Measurements from ENCODE around the gene SLC49A3. TPM values are rescaled to one million over a fixed set of nuclear protein-coding genes. Genes with fewer than 3 reads are reported as not detected.

The SLC49A3 gene
- total RNA-seq, 2 donors from 2014 or later = 8.0 to 8.2 TPM

DNA sequence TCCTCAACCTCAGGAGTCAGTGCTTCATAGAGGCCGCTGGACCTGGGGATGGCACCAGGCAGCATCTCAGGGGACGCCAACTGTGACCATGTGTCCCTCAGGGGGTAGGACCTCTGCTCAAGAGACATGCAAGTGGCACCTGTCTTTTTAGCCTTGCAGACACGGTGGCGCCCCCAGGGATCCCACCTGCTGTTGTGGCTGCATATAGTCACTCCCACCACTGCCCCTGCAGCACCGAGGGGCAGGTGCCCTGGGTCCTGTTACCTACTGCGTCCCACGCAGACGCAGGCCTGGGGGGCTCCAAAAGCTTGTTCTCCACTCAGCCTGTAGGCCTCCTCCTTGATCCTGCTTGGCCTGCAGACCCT lies 12.1 kb downstream of the SLC49A3 start:
- H3K4me1 ChIP-seq = peaks cover 57% of the 10 kb centered on the region
- ATAC-seq (no peak), DNase-seq (no peak)
- H3K36me3 ChIP-seq (replicated peaks in 1 of 2; ENCODE audit: insufficient read depth in 1 of 2, low read depth in 2 of 2) = peaks cover 0 to 3% of the 10 kb centered on the region in 2 donors
- H3K4me3 ChIP-seq = no peak overlapping the region
- intact Hi-C loops (cut with DNase I) = no loop called here
- H3K27me3 ChIP-seq = no peaks in the 10 kb centered on the region
- 73% methylated on average over 8 of the region's 8 CpGs; no CpG with 5 or more reads in 1 of the 2 donors for WGBS, 2 donors
- H3K27ac ChIP-seq = no peak overlapping the region
- H3K9me3 ChIP-seq = no peaks in the 10 kb centered on the region
- TF ChIP-seq POLR2A (IDR thresholded peaks at IDR 0.05) = no peak
- TF ChIP-seq, protein P1, sequence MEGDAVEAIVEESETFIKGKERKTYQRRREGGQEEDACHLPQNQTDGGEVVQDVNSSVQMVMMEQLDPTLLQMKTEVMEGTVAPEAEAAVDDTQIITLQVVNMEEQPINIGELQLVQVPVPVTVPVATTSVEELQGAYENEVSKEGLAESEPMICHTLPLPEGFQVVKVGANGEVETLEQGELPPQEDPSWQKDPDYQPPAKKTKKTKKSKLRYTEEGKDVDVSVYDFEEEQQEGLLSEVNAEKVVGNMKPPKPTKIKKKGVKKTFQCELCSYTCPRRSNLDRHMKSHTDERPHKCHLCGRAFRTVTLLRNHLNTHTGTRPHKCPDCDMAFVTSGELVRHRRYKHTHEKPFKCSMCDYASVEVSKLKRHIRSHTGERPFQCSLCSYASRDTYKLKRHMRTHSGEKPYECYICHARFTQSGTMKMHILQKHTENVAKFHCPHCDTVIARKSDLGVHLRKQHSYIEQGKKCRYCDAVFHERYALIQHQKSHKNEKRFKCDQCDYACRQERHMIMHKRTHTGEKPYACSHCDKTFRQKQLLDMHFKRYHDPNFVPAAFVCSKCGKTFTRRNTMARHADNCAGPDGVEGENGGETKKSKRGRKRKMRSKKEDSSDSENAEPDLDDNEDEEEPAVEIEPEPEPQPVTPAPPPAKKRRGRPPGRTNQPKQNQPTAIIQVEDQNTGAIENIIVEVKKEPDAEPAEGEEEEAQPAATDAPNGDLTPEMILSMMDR (IDR thresholded peaks at IDR 0.05) = no peak

DNA sequence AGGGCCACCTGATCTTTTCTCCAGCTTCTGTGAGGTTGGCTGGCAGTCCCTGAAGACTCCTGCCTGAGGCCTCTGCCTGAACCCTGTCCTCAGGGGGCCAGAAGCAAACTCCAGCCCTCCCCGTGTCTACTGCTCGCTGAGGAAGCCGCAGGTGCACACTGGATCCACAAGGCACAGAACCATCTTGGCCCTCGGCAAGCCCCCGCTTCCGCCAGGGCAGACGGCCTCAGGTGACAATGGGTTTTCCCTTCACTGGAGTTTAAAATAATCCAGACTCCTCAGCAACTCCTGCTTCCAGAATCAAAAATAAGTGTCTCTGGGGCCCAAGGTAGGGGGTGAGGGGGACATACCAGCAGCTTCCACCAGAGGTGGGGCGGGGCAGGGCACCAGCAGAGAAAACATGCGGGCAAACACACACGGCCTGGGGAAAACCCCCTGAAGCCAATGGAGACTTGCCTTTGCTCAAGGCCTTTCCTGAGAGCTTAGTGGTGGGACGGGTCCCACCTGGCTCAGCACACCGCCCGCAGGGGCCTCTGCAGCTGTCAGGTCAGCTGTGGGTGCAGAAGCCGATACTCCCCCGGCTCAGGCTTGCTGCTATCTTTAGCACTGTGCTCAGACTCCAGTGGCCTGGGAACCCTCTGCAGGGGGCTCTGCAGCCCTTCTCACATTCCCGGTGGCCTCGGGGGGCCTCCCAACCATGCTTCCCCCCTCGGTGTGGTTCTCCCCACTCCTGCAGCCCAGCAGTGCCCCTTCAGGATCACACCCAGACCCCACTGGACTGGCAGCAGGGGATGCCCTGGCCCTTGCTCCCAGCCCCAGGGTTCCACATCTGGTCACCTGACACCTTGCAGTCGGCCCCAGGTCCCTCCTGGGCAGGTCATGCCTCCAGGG lies 12.7 kb downstream of the SLC49A3 start:
- Histone ChIP-seq H3K27ac (no peak overlapping the region), H3K36me3 (replicated peaks in 1 of 2; ENCODE audit: insufficient read depth in 1 of 2, low read depth in 2 of 2) (peaks cover 0 to 3% of the 10 kb centered on the region in 2 donors), H3K27me3 (no peaks in the 10 kb centered on the region), H3K4me1 (peaks cover 54% of the 10 kb centered on the region), H3K4me3 (no peak overlapping the region), H3K9me3 (no peaks in the 10 kb centered on the region)
- WGBS, 2 donors = 60 to 71% methylated on average over 2 to 16 of the region's 19 CpGs
- intact Hi-C loops (cut with DNase I) = no loop called here
- DNase-seq (no peak), ATAC-seq (no peak)
- TF ChIP-seq POLR2A (IDR thresholded peaks at IDR 0.05) = no peak
- TF ChIP-seq, protein P1 (IDR thresholded peaks at IDR 0.05) = no peak

DNA sequence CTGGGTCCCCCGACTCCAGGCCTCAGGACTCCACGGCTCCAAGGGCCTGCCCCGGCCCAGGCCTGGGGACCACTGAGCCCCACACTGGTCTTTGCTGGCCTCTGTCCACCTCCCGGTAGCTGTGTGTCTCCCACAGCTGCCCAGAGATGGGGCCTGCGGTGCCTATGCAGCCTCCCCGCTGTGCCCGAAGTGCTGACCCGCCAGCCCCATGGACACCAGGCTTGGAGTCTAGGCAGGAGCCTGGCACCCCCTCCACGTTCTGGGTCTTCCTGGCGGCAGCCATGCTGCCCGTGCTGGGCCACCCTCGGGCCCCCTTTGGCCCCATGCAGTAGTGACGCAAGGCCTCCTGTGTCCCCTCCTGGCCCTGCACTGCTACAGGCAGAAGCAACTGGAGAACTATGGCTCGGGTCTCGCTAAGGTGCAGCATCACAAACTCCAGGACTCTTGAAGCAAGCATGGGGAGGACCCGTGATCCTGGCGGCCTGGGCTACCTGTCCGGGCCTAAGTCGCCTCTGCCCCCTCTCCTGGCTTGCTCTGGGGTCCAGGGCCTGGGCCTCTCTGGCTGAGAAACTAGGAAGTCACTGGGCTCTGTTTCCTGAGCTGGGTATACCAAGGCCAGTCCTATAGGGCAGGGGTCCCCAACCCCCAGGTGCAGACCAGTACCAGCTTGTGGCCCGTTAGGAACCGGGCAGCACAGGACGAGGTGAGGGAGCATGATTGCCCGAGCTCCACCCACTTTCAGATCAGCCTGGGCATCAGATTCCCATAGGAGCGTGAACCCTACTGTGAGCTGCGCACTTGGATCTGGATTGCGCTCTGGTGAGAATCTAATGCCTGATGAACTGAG lies 13.7 kb downstream of the SLC49A3 start:
- Histone ChIP-seq H3K4me3 (peak overlapping the region; percentile 70 to 96), H3K27ac (peak overlapping the region; percentile 82 to 94 (median 90)), H3K36me3 (replicated peaks in 1 of 2; ENCODE audit: insufficient read depth in 1 of 2, low read depth in 2 of 2) (peaks cover 0 to 3% of the 10 kb centered on the region in 2 donors), H3K9me3 (no peaks in the 10 kb centered on the region), H3K27me3 (no peaks in the 10 kb centered on the region), H3K4me1 (peaks cover 44% of the 10 kb centered on the region)
- intact Hi-C loops (cut with DNase I) = no loop called here
- DNase-seq (no peak), ATAC-seq (no peak)
- WGBS, 2 donors = 60 to 63% methylated on average over 11 to 24 of the region's 26 CpGs
- TF ChIP-seq, protein P1 (IDR thresholded peaks at IDR 0.05) = no peak
- no peak for TF ChIP-seq POLR2A (IDR thresholded peaks at IDR 0.05)

DNA sequence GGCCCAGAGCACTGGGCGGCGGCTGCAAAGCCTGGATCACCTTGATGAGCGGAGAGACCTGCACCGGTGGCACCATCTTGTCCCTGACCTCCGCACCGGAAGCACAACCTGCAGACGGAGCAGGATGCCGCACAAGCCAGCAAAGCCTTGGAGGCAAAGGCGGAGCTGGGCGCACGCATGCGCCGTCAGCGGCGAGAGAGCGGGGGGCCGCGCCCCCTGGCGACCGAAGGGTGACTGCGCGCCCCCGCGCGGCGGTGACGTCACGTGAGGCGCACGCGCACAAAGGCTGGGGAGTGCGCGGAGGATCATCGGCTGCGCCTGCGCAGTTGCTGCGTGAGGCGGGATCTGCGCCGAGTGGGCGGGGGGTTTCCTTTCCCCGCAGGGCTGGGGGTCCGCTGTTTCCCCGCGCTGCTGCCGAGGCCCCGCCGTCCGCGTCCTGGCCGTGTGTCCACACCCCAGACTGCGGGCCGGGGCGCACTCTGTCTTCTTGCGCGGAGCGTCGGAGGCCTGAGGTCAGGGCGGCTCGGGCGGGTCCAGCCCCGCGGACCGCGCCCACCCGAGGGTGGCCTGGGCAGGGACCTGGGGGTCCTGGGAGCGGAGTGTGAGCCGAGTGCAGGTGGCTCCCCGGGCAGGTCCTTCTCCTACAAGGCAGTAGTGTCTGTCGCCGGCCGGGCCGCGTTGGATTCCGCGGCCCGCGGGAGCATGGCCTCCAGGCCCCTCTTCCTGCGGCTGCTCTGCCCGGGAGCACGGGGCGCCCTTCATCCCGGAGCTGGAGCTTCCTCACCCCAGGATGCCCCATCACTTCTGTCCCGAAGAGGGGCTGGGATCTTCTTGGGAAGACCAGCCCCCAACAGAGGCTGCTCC lies 14.5 kb downstream of the SLC49A3 start, which contains the start of the genes ATP5ME and MYL5:
Gene ATP5ME, minus strand, starts transcription at position 105 of the 864 bp plus-strand sequence. Its CDS starts 29 bp downstream, at position 76.
Gene MYL5, plus strand, starts transcription at position 371 of the 864 bp plus-strand sequence. CDS start 3,485 bp downstream, outside the sequence.
- H3K9me3 ChIP-seq = no peaks in the 10 kb centered on the region
- peak within 1 kb of the TSS; percentile 70 to 96 for H3K4me3 ChIP-seq
- TF ChIP-seq, protein P1 (IDR thresholded peaks at IDR 0.05) = peak; percentile 86 to 100 (median 92)
- TF ChIP-seq POLR2A (IDR thresholded peaks at IDR 0.05) = peak; percentile 70 to 84 (median 70)
- 0 to 1% methylated on average over 9 to 65 of the region's 84 CpGs for WGBS, 2 donors
- H3K4me1 ChIP-seq = peaks cover 41% of the 10 kb centered on the region
- no peaks in the 10 kb centered on the region for H3K27me3 ChIP-seq
- DNase-seq = peak; percentile 97 to 98 (median 98)
- peaks cover 0 to 3% of the 10 kb centered on the region in 2 donors for H3K36me3 ChIP-seq (replicated peaks in 1 of 2; ENCODE audit: insufficient read depth in 1 of 2, low read depth in 2 of 2)
- intact Hi-C loops (cut with DNase I) = no loop called here
- ATAC-seq = peak; percentile 91
- peak within 1 kb of the TSS; percentile 82 to 94 (median 90) for H3K27ac ChIP-seq
